HL-60 (cell line): ENCODE measurements around the gene UTS2B.

ENCODE experiments used
- DNase-seq, 2 experiments: peaks; one replicate each; pipeline ENCODE4 v3.0.0-alpha.2; 2010 to 2020; ENCODE audit warnings: low read depth in 1 of 2, low spot score in 1 of 2
- H3K27ac ChIP-seq: fragments of 250-450 bp; sonication (Bioruptor Pico); replicated peaks from 2 replicates; pipeline ENCODE4 v1.5.1; 2020; ENCODE audit warnings: mild to moderate bottlenecking, moderate library complexity
- H3K27me3 ChIP-seq: fragments of 250-450 bp; sonication (Bioruptor Pico); 2 replicates; pipeline ENCODE4 v1.5.1; 2021; ENCODE audit warnings: mild to moderate bottlenecking, moderate library complexity; ENCODE audit not compliant: insufficient read depth, poor library complexity, severe bottlenecking
- H3K4me3 ChIP-seq: replicated peaks from 2 replicates; pipeline ENCODE4 v1.5.1; 2011; ENCODE audit warnings: mild to moderate bottlenecking, control low read depth, low read length; ENCODE audit not compliant: insufficient read depth
- GABPA ChIP-seq: IDR thresholded peaks from 2 replicates; pipeline ENCODE4 v1.6.1; 2012; ENCODE audit warnings: low read depth
- POLR2AphosphoS5 ChIP-seq: IDR thresholded peaks from 2 replicates; pipeline ENCODE4 v1.6.1; 2012; ENCODE audit warnings: low read depth
- SPI1 ChIP-seq: IDR thresholded peaks from 2 replicates; pipeline ENCODE4 v1.6.1; 2012; ENCODE audit warnings: low read depth, mild to moderate bottlenecking, borderline replicate concordance
- TF ChIP-seq, protein P1 (sequence below): IDR thresholded peaks from one replicate; pipeline ENCODE4 v1.5.1; 2011; ENCODE audit warnings: low read length, control low read depth, inconsistent platforms; ENCODE audit not compliant: insufficient read depth
- TF ChIP-seq, protein P2 (sequence below): IDR thresholded peaks from 2 replicates; pipeline ENCODE4 v1.6.1; 2012; ENCODE audit warnings: low read depth; ENCODE audit not compliant: insufficient replicate concordance

The UTS2B gene

DNA sequence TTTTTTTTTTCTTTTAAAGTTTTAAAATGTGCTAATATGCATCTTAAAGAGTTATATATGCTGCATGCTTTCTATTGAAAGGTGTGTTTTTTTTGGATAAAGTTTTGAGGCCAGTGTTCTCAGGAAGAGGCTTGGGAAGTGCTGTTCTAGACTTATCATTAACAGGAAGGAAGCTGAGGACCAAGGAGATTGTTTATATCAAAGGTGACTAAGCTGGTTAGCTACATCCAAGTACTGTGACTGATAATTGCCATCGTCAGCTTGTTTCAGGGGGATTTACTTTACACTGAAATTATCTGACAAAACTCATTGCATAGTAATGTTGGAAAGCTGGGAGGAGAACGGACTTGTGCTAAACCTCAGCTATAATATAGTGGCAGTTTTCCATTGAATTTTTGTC lies 36.3 kb upstream of the UTS2B start:
- H3K27ac ChIP-seq: no peak overlapping the region

GRCh38 chr3:191363221-191363620 lies 32.9 kb upstream of the UTS2B start:
- TF ChIP-seq GABPA: no peak
- no peak for TF ChIP-seq SPI1
- no peak for TF ChIP-seq POLR2AphosphoS5
- TF ChIP-seq, protein P1, sequence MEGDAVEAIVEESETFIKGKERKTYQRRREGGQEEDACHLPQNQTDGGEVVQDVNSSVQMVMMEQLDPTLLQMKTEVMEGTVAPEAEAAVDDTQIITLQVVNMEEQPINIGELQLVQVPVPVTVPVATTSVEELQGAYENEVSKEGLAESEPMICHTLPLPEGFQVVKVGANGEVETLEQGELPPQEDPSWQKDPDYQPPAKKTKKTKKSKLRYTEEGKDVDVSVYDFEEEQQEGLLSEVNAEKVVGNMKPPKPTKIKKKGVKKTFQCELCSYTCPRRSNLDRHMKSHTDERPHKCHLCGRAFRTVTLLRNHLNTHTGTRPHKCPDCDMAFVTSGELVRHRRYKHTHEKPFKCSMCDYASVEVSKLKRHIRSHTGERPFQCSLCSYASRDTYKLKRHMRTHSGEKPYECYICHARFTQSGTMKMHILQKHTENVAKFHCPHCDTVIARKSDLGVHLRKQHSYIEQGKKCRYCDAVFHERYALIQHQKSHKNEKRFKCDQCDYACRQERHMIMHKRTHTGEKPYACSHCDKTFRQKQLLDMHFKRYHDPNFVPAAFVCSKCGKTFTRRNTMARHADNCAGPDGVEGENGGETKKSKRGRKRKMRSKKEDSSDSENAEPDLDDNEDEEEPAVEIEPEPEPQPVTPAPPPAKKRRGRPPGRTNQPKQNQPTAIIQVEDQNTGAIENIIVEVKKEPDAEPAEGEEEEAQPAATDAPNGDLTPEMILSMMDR: no peak
- TF ChIP-seq, protein P2, sequence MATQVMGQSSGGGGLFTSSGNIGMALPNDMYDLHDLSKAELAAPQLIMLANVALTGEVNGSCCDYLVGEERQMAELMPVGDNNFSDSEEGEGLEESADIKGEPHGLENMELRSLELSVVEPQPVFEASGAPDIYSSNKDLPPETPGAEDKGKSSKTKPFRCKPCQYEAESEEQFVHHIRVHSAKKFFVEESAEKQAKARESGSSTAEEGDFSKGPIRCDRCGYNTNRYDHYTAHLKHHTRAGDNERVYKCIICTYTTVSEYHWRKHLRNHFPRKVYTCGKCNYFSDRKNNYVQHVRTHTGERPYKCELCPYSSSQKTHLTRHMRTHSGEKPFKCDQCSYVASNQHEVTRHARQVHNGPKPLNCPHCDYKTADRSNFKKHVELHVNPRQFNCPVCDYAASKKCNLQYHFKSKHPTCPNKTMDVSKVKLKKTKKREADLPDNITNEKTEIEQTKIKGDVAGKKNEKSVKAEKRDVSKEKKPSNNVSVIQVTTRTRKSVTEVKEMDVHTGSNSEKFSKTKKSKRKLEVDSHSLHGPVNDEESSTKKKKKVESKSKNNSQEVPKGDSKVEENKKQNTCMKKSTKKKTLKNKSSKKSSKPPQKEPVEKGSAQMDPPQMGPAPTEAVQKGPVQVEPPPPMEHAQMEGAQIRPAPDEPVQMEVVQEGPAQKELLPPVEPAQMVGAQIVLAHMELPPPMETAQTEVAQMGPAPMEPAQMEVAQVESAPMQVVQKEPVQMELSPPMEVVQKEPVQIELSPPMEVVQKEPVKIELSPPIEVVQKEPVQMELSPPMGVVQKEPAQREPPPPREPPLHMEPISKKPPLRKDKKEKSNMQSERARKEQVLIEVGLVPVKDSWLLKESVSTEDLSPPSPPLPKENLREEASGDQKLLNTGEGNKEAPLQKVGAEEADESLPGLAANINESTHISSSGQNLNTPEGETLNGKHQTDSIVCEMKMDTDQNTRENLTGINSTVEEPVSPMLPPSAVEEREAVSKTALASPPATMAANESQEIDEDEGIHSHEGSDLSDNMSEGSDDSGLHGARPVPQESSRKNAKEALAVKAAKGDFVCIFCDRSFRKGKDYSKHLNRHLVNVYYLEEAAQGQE: no peak
- no peaks in the 10 kb centered on the region for H3K27me3 ChIP-seq
- DNase-seq: no peak

More for the DNA sequence above, 36.3 kb upstream of the UTS2B start:
- no peak for DNase-seq
- TF ChIP-seq POLR2AphosphoS5 (no peak), GABPA (no peak), SPI1 (no peak)
- TF ChIP-seq, protein P1: no peak
- TF ChIP-seq, protein P2: no peak
- no peak overlapping the region for H3K4me3 ChIP-seq
- H3K27me3 ChIP-seq: no peaks in the 10 kb centered on the region

GRCh38 chr3:191362524-191363090 lies 32.3 kb upstream of the UTS2B start:
- Histone ChIP-seq H3K27me3 (no peaks in the 10 kb centered on the region), H3K27ac (no peak overlapping the region)
- TF ChIP-seq SPI1 (no peak), GABPA (no peak), POLR2AphosphoS5 (no peak)
- TF ChIP-seq, protein P2: no peak
- TF ChIP-seq, protein P1: no peak

More at GRCh38 chr3:191363221-191363620, 32.9 kb upstream of the UTS2B start:
- Histone ChIP-seq H3K4me3 (no peak overlapping the region), H3K27ac (no peak overlapping the region)

More at GRCh38 chr3:191362524-191363090, 32.3 kb upstream of the UTS2B start:
- H3K4me3 ChIP-seq: no peak overlapping the region
- no peak for DNase-seq
